Limb (tissue), 2 donors: ENCODE data around the gene CNIH1.
"Not testable (repeated sequence)": the region's sequence is repeated elsewhere in the genome, so short reads cannot be mapped to it uniquely, and the experiment has no call there.

Source experiments
- DNase-seq, 2 donors: peaks; one replicate each; pipeline ENCODE4 v3.0.0-alpha.2; 2016; ENCODE audit errors: extremely low spot score in 2 of 2

The CNIH1 gene

GRCh38 chr14:54428527-54428926 is 12.6 kb downstream of the CNIH1 start:
- DNase-seq = no peak

GRCh38 chr14:54427871-54428270 is 13.3 kb downstream of the CNIH1 start:
- DNase-seq = no peak

- no peak for DNase-seq
These were observed 15.5 kb downstream of the CNIH1 start for GRCh38 chr14:54425537-54426274.

- no peak for DNase-seq
These were observed 16.1 kb downstream of the CNIH1 start for GRCh38 chr14:54425068-54425467.

- no peak for DNase-seq
These were observed 16.7 kb downstream of the CNIH1 start for GRCh38 chr14:54424479-54424901.

- DNase-seq = no peak
These were observed 17.2 kb downstream of the CNIH1 start for GRCh38 chr14:54423991-54424390.

- DNase-seq = peak; percentile 27 to 49
These were observed 20.6 kb downstream of the CNIH1 start for GRCh38 chr14:54420478-54421142.

GRCh38 chr14:54411371-54411770 is 29.8 kb downstream of the CNIH1 start:
- no peak for DNase-seq

- no peak for DNase-seq
These were observed 31.0 kb downstream of the CNIH1 start for GRCh38 chr14:54410215-54410614.

GRCh38 chr14:54403401-54404005 is 37.7 kb downstream of the CNIH1 start:
- DNase-seq = not testable (repeated sequence)

GRCh38 chr14:54399560-54399959 is 41.6 kb downstream of the CNIH1 start:
- no peak for DNase-seq

- peak; percentile 97 to 98 for DNase-seq
These were observed 44.5 kb downstream of the CNIH1 start, which contains the start of gene CDKN3 for GRCh38 chr14:54396493-54397335. Gene CDKN3 (plus strand): TSS chr14:54397007. CDS start chr14:54397069, 62 bp downstream.

GRCh38 chr14:54396183-54396492 is 45.0 kb downstream of the CNIH1 start:
- DNase-seq = no peak

GRCh38 chr14:54395716-54396115 is 45.5 kb downstream of the CNIH1 start:
- DNase-seq = no peak

- DNase-seq = no peak
These were observed 45.9 kb downstream of the CNIH1 start for GRCh38 chr14:54395284-54395683.

- no peak for DNase-seq
These were observed 46.6 kb downstream of the CNIH1 start for GRCh38 chr14:54394596-54394995.

GRCh38 chr14:54392986-54393884 is 47.9 kb downstream of the CNIH1 start:
- not testable (repeated sequence) for DNase-seq

GRCh38 chr14:54392131-54392859 is 48.9 kb downstream of the CNIH1 start:
- no peak for DNase-seq

GRCh38 chr14:54387328-54387727 is 53.8 kb downstream of the CNIH1 start:
- no peak for DNase-seq

- DNase-seq = no peak
These were observed 55.6 kb downstream of the CNIH1 start for GRCh38 chr14:54385556-54385955.
